ENCODE data around the gene HUNK.

Gene HUNK

DNA sequence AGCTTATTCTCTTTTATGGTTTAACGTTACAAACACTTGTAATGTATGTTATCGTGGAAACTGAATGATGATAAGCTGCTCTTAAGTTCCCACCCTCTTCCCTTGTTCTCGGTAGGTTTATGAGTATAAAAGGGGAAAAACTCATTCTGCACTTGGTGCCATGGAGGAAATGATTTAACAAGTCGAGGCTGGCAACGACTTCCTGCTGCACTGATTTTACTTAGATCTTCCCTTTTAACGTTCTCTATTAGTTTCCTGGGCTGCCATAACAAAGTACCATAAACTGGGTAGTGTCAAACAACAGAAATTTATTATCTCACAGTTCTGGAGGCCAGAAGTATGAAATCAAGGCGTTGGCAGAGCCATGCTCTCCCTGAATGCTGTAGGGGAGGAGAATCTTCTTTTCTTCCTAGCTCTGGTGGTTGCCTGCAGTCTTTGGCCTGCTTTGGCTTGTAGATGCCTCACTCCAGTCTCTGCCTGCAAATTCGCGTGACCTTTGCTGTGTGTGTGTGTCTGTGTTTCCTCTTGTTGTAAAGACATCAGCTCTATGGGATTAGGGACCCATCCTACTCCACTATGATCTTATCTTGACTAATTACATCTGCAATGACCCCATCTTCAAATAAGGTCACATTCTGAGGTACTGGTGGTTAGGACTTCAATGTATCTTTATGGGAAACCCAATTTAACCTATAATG is 26.3 kb downstream of the HUNK start:
- DNase-seq: no peak

DNA sequence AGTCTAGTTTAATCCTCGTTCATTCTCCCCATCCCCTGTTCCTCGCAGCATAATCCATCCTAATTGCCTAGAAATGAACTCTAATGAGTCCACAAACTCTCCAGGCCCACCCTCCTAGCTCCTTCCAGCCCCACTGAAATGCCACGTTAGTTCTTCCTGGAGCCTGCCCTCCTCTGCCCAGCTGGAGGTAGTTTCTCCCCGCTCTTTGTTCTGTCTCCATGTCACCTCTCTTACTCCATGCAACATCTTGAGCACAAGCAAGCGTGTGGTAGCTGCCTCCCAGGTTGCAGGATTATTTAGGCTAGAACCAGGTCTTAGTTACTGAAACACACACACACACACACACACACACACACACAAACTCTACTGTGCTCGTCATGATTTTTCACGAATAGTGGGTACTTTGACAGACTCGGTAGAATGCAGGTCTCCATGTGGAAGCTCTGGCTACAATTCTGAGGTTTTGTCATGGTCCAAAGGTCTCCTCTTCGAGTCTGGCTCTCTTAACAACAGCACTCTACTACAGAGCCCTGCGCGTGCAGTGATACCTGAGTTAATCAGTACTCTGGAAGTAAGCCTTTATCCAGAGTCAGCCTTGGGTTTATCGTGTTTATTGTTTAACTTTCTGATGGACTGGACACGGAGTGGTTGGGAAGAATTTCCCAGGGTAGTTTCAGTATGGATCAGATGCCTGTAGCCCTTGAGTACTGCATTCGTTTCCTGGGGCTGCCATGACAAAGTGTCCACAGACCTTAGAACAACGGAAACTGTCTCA is 27.5 kb downstream of the HUNK start:
- no peak for DNase-seq

DNA sequence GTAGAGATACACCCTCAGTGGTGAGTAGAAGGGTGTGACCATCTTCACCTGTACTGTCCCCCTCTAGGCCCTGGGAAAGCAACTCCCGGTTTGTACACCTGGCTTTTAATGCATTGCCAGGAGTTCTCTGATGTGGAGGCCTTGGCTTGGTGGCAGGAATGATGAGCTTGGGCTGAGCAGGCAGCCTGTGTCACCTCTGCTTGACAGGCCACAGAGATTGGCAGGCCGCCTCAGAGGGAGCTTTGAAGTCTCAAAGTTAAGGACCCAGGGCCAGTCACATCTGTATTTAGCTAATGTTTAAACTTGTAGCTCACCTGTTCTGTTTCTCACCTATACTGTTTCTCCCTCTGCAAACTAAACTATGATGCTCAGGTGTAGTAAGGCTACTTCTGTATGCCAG is 28.5 kb downstream of the HUNK start:
- DNase-seq: no peak

GRCh38 chr21:31902438-31902837 is 29.6 kb downstream of the HUNK start:
- DNase-seq: no peak

- DNase-seq: no peak
Observed at GRCh38 chr21:31903896-31904295, 31.1 kb downstream of the HUNK start.

DNA sequence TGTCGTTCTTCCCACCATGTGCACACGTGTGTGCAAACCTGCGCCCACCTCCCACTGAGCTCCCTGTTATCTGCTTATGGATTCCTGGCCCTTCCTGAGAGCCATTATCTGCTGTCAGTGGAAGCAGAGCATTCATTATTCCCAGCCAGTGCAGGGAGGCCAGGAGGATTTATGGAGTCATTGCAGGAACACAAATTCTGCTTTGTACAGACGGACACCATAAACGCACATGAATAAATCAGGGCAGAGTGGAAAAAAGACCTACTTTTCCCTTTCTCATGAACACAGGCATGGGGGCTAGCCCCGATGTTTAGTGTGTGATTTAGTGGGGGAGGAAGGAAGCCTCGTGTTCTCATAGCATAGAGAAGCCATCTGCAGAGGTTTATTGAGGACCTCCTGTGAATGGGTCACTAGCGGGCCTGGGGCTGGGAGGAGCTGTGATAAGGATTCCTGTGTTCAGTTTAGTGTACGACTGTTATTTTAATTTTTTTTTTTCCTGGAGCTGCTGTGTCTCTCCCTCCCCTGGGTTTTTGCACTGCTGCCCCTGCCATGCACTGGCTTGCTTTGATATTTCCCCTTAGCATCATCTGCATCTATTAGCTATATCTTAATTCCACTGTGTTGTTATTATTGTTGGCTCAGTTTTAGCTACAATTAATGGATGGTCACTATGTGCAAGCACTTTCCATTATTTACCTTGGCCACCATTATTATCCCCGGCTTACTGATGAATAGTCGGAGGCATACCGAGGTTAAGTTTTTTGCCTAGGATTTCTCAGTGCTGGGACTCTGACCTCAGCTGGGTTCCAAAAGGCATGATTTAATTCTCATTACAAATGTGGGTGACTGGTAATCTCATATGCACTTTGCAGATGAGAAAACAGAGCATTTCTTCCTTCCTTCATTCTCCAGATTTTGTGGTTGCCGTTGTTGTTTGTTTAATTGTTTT is 33.0 kb downstream of the HUNK start:
- DNase-seq: no peak

DNA sequence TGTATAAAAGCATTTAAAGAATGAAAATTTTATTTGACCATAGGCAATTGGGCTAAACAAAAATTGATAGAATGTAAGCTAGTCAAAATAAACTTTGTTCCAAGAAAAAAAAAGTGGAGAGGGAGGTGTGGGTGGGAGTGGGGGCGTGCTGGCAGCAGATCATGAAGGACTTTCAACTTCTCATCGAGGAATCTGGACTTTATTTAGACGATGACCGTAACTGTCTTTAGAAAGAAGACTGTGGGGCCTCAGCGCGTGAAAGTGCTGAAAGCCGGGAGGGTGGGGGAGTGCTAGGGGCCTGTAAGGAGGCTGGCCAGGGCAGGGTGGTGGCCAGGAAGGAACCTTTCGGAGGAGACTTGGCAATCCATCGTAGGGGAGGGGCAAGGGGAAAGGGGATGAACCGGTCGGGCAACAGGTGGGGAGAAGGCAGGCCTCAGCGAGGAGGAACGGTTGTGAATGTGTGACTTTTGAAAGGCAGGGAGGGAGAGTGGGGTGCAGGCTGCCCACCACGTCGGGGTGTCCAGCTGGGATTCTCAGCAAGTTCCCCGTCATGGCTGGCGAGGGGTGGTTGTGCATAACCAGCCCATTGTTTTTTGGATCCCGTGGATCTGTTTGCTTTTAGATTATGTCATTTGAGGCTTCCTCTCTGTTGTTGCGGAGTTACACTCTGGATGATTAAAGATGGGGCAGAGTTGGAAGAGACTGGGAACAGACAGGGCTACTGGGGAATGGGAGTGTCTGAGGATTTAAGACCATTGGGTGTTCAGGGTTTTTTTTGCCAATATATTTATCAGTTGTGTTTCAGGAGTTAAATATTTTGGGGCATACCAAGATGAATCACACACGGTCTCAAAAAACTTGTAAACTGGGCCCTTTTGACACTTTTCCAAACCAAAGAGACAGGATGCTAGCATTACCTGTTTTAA is 35.5 kb downstream of the HUNK start:
- DNase-seq: no peak

GRCh38 chr21:31909153-31910073 is 36.6 kb downstream of the HUNK start:
- no peak for DNase-seq

- DNase-seq: no peak
Observed at GRCh38 chr21:31910074-31910470, 37.3 kb downstream of the HUNK start.

DNA sequence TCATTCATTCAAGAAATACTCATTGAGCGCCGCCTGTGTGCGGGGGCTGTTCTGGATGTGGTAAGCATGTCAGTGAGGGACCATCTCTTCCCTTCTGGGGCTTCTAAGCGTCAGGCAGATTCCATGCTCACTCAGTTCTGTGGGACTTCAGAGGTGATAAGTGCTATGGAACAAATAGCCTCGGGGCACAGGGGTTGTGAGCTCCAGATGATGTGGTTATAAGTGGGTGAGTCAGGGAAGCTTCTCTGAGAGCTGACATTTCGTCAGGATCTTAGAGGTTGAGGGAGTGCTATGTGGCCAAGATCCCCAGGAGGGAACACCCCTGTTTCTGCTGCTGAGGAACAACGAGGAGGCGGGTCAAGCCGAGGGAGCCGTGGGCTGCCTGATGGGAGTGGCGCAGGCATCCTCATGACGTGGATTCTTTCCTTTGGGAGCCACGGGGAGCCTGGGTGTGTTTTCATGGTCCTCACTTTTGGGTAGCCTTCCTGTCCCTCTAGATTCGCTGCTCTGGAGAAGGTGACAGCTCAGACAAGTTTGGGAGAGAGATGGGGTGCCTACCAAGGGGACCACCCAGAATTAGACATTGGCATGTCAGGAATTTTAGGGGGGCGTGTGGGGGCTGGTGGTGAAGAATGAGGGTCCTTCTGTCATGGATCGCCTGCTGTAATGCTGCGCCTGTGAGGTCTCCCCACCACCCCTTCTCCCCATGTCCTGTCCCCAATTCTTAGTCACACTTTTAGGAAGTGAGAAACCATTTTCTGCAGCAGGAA is 38.5 kb downstream of the HUNK start:
- DNase-seq: no peak

DNA sequence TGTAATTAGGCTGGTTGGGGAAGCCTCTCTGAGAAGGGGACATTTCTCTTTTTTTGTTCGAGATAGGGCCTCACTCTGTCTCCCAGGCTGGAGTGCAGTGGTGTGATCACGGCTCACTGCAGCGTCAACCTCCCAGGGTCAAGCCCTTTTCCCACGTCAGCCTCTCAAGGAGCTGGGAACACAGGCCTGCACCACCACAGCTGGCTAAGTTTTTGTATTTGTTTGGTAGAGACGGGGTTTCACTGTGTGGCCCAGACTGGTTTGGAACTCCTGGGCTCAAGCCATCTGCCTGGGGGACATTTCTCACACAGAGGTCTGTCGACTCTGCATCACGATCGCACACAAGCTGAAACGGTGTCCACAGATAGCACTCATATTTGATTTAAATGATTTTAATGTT is 39.7 kb downstream of the HUNK start:
- no peak for DNase-seq

- no peak for DNase-seq
Observed at GRCh38 chr21:31913182-31913608, 40.4 kb downstream of the HUNK start.

DNA sequence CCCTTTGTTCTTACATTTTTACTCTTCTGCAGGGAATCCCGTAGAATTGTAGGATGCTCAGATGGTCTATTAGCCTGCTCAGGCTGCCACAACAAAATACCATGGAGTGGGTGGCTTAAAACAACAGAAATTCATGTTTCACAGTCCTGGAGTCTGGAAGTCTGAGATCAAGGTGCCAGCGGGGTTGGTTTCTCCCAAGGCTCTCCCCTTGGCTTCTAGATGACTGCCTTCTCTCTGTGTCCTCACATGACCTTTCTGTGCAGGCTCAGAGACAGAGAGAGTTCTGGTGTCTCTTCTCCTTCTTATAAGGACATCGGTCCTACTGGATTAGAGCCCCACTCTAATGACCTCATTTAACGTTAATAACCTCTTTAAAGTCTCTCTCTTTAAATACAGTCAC is 41.7 kb downstream of the HUNK start:
- no peak for DNase-seq

DNA sequence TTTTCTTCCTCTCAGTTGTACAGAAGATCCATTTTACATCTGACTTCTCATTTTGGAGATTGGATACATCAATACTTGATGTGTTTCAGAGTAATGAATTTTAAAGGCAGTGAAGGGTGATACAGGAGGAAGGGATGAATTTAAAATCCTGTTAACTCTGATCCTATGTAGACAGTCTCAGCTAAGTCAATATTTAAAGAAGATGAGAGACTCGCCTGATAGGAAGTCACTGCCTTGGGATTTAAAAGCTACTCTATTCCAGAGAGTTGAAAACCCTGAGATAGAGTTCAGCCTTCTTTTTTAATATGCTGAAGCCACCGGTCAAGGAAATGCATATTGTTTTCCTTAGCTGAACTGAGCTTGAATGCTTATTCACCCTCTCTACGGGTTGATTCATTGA is 42.7 kb downstream of the HUNK start:
- DNase-seq: no peak

DNA sequence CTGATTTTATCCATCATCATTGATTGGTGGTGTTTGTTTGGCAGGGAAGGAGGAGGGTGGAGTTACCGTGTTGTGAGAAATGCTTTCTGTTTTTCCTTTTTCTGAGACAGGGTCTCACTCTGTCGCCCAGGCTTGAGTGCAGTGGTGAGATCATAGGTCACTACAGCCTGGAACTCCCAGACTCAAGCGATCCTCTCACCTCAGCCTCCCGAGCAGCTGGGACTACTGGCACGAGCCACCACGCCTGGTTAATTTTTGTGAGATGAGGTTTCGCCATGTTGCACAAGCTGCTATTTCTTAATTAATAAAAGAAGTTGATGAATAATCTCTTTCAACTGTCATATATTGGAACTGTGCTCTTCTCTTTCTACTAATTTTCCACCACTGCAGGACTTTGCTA is 44.3 kb downstream of the HUNK start:
- no peak for DNase-seq

GRCh38 chr21:31918250-31918775 is 45.5 kb downstream of the HUNK start:
- no peak for DNase-seq

DNA sequence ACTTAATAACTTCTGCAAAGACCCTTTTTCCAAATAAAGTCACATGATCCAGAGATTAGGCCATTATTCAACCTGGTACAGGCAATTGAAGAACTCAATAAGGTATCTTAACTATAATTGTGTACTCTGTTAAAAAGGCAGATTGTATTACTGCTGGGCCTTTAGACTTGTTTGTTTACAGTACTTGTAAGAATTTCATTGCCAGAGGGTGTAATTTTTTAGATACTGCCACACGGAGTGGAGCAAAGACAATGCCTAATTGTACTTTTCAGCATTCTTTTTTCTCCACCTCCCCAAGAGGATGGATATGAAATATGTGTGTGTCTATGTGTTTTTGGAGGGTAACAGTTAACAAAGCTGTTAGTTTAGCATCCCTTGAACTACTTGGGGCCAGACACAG is 47.5 kb downstream of the HUNK start:
- no peak for DNase-seq

DNA sequence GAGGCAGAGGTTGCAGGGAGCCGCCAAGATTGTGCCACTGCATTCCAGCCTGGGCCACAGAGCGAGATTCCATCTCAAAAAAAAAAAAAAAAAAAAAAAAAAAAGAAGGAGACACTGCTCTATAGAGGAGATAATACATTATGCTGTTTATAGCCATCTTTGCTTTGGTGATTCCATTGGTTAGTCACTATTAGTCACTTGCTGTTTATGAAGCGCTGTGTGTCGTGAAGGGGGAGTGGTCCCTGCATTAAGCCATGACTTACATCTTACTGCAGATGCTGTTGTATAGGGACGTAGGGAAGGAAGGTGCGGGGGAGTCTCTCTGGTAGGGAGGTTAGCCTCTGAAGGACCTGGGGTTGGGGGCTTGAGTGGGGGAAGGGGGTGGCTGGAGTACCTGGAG is 48.3 kb downstream of the HUNK start:
- no peak for DNase-seq

- DNase-seq: no peak
Observed at GRCh38 chr21:31922881-31923280, 50.1 kb downstream of the HUNK start.

- DNase-seq: no peak
Observed at GRCh38 chr21:31923756-31924155, 50.9 kb downstream of the HUNK start.
